ENCODE data around the gene LRR1.
A peak's percentile ranks its signal among the peaks of the same experiment; 100 is the strongest.

Gene LRR1, protein sequence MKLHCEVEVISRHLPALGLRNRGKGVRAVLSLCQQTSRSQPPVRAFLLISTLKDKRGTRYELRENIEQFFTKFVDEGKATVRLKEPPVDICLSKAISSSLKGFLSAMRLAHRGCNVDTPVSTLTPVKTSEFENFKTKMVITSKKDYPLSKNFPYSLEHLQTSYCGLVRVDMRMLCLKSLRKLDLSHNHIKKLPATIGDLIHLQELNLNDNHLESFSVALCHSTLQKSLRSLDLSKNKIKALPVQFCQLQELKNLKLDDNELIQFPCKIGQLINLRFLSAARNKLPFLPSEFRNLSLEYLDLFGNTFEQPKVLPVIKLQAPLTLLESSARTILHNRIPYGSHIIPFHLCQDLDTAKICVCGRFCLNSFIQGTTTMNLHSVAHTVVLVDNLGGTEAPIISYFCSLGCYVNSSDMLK

DNA sequence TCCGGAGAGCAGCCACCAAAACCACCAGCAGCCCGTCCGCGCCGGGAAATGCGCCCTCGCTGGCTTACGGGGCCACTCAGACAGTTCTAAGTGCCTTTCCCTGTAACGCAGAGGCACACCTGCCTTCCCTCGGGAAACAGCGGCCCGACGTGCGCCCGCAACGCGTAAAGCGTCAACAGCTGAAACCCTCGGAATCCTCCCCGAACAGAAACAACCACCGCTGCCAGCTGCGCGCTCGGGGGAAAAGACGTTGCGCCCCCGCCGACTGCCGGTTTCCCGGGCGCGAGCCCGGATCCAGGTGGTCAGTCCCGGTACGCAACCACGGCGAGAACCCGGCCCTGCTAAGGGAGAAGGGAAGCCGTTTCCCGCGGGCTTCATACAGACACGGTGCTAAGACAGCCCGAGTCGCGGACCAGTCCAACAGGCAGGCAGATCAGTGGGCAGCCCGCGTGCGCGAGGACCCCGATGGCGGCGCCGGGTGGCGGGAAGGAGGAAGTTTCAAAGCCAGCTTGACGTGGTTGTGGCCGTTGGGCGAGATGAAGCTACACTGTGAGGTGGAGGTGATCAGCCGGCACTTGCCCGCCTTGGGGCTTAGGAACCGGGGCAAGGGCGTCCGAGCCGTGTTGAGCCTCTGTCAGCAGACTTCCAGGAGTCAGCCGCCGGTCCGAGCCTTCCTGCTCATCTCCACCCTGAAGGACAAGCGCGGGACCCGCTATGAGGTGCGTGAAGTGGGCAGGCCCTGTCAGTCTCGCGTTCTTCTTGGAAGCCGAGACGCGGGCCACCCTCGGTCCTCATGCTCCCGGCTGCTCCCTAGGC lies at the start of gene LRR1:
Gene LRR1, plus strand, starts transcription at position 456 of the 816 bp plus-strand sequence. Its CDS starts 81 bp downstream, at position 537.
- peak; percentile 60 to 92 (median 84) for DNase-seq
- intact Hi-C loops (cut with DNase I) = no loop called here

DNA sequence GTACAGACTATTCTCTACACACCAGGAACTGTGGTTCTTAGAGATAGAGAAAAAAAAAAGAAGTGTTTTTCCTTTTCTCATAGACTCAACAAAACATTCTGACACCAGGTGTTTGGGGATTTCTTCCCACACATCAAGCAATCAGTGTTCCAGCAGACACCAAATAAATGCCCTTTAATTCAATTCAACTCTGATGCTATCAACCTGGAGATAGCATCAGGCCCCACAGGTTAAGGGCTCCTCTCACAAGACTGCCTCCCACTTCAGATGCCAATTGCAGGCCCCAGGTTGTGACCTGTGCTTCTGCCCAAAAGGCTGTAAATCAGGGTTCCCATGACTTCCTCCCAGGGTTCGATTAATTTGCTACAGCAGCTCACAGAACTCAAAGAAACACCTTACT lies 49.3 kb upstream of the LRR1 start:
- DNase-seq = no peak
- intact Hi-C loops (cut with DNase I) = no loop called here

DNA sequence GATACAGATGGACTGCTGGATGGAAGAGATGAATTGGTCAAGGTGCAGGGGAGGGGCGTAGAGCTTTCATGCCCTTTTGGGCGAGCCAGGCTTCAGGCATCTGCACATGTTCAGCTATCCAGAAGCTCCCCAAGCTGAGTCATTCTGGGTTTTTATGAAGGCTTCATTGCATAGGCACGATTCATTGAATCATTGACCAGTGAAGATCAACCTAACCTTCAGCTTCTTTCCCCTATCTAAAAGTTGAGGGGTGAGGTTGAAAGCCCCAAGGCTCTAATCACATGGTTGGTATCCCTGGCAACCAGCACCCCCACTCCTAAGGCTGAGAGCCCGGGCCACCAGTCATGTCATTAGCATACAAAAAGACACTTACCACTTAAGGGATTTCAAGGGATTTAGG lies 48.9 kb upstream of the LRR1 start:
- no peak for DNase-seq
- intact Hi-C loops (cut with DNase I) = no loop called here

DNA sequence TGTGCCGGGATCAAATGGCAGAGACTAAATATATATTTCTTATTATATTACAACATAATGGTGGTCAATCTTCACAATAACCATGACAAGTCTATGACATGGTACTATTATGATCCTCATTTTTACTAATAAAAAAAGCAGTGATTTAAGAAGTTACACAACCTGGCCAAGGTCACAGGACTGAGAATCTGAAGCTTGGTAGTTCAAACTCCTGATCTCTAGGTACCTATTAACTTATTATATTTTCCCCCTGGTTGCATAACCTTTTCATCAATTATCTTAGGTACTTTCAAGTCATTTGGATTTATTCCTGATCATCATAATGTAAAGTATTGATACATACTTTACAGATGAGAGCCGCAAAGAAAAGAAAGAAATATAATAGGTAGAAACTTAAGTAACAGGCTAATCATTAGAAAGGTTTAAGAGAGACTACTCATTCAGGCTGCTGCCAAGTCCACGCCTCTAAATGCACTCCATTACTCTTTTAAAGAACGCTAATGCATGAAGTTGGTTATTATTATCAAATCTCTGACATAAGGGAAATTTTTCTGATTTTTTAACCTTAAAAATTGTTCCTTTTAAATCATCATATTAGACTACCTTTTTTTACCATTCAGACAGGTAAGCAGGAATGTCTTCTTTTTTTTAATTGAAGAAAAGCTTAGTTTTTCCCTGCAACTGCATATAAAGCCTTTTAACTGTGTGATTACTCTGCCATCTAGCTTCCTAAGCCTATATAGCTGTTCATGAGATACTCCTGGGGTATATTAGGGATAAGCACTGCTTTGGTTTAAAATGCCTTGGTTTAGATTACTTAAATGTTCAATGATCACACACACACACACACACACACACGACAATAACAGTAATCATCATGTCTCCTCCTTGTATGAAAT lies 48.2 kb upstream of the LRR1 start:
- DNase-seq = no peak
- intact Hi-C loops (cut with DNase I) = no loop called here

DNA sequence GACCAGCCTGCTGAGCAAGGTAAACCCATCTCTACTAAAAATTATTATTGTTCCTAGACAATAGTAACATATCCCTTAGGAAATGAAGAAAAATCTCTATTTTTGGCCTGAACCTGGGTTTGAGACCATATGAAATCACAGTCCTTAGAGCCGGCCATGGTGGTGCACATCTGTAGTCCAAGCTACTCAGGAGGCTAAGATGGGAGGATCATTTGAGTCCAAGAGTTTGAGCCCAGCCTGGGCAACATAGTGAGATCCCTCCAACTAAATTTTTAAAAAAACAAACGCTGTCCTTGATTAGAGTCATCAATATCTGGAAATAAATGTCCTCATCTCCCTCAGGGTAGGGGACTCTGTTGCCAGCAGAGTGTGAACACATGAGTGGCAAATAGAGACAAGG lies 47.2 kb upstream of the LRR1 start:
- intact Hi-C loops (cut with DNase I) = no loop called here

DNA sequence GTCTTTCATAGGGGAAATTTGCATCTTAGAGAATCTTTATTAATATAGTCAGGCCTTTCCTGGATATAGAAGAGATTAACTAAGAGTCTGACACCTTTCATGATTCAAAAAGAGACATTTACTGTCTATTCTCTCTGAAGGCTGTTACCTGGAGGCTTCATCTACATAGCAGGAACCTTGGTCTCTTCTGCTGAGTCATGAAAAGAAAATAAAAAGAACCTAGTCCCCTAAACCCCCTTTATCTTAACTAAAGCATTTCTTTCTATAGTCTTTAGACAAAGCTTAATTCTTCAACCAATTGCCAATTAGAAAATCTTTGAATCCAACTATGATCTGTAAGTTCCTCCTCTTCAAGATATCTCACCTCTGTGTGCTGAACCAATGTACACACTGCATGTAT lies 45.6 kb upstream of the LRR1 start:
- intact Hi-C loops (cut with DNase I) = no loop called here

More for the DNA sequence above, 47.2 kb upstream of the LRR1 start:
- DNase-seq = no peak

DNA sequence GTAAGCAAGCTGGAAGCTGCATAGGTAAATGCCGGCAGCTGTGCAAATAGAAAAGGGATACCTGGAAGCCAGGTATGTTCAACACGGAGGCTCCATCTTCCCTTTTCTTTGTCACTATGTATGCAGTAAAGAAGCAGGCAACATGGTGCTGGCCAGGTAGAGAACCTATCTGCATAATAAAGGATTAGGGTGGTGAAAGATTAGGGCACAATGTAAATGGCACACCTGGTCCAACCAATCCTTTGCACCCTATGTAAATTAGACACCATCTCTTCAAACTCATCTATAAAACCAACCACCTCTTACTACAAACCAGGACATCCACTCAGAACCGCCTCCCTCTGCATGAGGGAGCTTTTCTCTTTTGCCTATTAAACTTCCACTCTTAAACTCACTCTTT lies 44.8 kb upstream of the LRR1 start:
- intact Hi-C loops (cut with DNase I) = no loop called here
- DNase-seq = no peak

More for the DNA sequence above, 45.6 kb upstream of the LRR1 start:
- no peak for DNase-seq

DNA sequence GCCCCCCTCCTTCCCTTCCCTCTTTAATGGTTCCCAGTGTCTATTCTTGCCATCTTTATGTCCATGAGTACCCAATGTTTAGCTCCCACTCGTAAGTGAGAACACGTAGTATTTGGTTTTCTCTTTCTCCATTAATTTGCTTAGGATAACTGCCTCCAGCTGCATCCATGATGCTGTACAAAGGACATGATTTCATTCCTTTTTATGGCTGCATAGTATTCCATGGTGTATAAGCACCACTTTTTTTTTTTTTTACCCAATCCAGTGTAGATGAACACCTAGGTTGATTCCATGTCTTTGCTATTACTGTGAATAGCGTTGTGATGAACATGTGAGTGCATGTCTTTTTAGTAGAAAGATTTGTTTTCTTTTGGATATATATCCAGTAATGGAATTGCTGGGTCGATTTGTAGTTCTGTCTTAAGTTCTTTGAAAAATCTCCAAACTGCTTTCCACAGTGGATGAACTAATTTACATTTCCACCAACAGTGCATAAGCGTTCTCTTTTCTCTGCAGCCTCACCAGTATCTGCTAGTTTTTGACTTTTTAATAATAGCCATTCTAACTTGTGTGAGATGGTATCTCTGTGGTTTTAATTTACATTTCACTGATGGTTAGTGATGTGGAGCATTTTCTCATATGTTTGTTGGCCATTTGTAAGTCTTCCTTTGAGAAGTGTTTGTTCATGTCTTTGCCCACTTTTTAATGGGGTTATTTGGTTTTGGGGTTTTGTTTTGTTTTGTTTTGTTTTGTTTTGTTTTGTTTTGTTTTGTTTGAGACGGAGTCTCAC lies 38.6 kb upstream of the LRR1 start:
- intact Hi-C loops (cut with DNase I) = no loop called here
- DNase-seq = no peak

DNA sequence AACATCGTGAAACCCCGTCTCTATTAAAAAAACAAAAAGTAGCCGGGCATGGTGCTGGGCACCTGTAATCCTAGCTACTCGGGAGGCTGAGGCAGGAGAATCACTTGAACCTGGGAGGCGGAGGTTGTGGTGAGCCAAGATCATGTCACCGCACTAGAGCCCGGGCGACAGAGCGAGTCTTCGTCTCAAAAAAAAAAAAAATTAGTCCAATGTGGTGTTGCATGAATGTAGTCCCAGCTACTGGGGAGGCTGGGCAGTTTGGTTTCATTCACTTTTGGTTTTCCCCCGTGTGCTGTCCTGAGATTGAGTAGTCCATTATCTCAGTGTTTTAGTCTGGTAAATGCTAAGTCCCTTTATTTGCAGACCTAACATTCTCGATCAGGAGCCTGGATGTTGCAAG lies 32.0 kb upstream of the LRR1 start:
- no peak for DNase-seq
- intact Hi-C loops (cut with DNase I) = no loop called here

DNA sequence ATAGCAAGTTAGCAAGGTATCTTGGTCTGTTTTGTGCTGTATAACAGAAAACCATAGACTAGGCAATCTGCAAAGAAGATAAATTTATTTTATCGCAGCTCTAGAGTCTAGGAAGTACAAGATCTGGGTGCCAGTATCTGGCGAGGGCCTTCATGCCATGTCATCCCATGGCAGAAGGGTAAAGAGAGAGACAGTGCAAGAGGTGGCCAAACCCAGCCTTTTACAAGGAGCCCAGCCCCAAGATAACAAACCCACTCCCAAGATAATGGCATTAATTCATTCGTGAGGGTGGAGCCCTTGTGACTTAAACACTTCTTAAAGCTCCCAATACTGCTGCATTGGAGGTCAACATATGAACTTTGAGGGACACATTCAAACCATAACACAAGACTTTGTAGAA lies 29.5 kb upstream of the LRR1 start:
- DNase-seq = no peak
- intact Hi-C loops (cut with DNase I) = no loop called here

DNA sequence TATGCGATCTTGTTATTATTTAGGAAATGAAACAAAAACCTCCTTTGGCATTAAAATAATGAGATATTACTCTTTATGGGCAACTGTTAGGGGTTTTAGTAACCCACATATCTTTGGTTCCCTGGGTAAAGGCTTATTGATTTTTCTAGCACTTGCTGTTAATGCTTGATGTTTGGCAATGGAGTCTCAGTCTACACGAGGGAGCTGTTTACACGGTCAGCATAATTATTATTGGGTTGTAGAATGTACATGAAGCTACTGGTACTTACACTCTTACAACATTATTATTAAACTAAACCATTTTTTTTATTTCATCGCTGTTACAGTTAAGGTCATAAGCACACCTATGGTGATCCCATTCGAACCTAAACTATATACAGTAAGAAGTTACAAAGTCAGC lies 24.7 kb upstream of the LRR1 start:
- DNase-seq = no peak
- intact Hi-C loops (cut with DNase I) = no loop called here

DNA sequence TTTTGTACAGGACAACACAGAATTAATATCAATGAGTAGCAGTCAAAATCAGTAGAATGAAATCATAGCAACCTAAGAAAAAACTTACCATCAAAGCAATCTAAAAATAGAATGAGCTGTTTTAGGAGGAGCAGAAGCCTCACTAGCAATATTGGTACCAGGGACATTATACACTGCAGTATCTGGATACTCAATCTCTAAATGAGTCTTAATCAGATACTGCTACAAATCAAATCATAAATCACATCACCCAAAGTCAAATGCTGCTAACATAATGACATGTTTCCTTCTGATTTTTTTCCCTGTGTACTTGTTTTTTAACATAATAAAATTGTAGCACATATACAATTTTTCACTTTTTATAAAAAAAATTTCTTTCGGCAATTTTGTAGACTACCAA lies 20.6 kb upstream of the LRR1 start:
- intact Hi-C loops (cut with DNase I) = no loop called here
- DNase-seq = no peak

DNA sequence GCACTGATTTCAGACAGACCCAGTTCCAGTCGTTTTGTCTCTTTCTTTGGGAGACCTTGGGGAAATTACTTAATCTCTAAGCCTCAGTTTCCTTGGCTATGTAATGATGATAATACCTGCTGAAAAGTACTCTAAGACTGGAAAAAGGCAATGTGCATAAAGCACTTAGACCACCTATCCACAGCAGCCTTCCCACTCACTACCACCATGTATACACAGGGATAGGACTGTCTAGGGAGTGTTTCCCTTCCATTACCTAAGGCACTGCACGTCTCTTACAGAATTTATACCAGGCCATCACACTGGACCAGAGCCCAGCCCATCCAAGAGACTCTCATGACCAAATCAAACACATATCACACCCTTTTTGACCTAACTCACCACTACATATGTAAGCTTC lies 18.9 kb upstream of the LRR1 start:
- intact Hi-C loops (cut with DNase I) = no loop called here
- no peak for DNase-seq

DNA sequence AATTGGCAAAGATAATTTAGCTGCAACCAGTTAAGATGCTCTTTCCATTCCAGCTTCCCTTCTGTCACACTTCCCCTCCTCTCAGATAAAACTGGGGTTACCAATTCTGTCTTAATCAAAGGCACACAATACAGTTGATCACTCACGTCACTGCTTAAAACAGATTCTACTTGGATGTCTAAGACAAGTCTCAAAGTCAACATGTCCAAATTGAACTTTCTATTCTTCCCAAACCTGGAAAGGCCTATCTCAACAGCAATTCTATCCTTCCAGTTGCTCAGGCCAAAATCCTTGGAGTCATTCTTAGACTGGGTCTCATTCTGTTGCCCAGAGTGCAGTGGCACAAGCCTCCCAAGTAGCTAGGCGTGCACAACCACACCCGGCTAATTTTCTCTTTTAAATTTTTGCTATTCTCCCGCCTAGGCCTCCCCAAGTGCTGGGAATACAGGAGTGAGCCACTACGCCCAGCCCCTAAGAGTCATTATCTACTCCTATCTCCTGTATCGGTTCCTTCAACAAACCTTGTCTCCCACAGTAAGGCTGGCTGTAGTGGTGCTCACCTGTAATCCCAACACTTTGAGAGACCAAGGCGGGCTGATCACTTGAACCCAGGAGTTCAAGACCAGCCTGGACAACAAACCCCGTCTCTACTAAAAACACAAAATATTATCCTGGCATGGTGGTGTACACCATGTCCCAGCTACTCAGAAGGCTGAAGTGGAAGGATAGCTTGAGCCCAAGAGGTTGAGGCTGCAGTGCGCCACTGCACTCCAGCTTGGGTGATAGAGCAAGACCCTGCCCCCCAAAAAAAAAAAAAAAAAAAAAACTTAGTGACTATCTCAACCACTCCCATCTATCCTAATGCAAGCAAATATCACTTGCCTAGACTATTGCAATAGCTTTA lies 17.3 kb upstream of the LRR1 start:
- no peak for DNase-seq
- intact Hi-C loops (cut with DNase I) = no loop called here

DNA sequence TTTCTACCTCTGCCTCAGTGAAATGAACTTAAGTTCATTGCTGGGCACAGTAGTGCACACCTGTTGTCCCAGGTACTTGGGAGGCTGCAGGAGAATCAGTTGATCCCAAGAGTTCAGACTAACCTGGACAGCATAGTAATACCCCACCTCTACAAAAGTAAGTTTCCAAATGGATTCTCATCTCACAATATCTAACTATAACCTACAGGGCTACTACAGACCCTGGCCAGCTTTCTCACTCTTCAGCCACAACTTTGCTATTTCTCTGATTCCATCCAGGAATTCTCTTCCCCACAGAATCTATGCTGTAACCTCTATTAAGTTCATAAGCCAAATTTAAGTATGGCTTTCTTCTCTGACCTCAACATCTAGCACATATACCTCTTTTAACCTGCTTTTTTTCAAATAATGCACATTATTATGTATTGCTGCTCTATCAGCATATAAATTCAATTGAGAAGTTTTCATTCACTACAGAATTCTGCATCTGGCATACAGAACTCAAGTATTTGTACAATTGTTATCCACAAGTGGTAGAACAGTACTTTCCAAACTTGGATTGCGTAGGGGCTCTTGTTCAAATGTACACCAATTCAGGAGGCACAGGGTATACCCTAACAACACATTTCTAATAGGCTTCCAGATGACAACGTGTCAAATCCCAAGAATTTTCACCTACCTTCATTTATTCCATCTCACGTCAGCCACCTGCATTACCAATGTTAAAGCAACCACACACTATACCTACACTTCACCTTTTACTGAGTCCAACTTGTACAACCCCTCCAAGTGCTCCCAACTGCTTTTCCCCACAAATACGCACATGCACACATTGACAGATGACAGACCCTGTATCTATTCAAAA lies 16.4 kb upstream of the LRR1 start:
- no peak for DNase-seq
- intact Hi-C loops (cut with DNase I) = no loop called here

DNA sequence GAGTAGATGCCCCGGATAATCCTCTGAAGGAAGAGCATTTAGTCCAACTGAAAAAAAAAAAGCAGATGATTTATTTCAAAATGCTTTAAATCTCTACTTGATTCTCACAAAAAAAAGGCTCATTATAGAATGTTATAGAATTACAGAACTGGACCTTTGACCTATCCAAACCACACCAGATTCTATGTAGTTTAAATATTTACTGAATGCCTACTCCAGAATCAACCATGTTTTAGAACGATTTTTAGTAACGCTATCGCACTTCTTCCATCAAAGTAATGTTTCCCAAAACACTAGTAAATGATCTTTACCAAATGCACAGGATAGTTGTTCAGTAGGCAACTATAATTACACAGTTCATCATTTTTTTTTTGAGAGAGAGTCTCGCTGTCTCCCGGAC lies 15.1 kb upstream of the LRR1 start:
- DNase-seq = no peak
- intact Hi-C loops (cut with DNase I) = no loop called here

DNA sequence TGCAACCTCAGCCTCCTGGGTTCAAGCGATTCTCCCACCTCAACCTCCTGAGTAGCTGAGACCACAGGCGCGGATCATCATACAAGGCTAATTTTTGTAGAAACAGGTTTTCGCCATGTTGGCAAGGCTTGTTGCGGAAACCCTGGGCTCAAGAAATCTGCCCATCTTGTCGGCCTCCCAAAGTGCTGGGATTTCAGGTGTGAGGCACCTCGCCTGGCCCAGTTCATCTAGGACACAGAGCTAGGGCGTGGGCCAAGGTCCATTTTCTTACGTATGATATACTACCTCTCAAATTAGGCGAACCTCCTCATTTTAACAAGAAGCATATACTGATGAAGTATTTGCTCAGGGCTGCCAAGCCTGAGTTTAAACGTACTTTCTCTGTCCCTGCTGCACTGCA lies 14.7 kb upstream of the LRR1 start:
- intact Hi-C loops (cut with DNase I) = no loop called here
- DNase-seq = no peak

Data from head of caudate nucleus (tissue), 42 donors.